ENCODE results near the gene CCDC106.

DNA sequence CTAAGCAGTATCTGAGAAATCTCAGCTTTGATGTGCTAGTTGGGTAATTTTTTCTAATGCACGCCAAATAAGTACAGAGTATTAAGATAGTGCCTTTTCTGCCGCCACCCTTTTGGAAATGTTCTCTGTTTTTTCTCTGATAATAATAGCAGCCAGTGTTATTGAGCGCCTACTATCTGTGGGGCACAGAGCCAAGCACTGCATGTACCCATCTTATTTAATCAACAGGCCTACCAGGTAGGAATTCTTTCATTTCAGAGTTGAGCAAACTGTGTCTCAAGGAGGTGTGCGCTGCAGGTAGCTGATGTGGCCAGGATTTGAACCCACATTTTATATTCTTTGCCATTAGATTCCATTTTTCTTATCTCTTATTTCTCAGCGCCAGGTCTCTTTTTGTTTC lies 28.4 kb downstream of the CCDC106 start:
- TF ChIP-seq, protein P1, sequence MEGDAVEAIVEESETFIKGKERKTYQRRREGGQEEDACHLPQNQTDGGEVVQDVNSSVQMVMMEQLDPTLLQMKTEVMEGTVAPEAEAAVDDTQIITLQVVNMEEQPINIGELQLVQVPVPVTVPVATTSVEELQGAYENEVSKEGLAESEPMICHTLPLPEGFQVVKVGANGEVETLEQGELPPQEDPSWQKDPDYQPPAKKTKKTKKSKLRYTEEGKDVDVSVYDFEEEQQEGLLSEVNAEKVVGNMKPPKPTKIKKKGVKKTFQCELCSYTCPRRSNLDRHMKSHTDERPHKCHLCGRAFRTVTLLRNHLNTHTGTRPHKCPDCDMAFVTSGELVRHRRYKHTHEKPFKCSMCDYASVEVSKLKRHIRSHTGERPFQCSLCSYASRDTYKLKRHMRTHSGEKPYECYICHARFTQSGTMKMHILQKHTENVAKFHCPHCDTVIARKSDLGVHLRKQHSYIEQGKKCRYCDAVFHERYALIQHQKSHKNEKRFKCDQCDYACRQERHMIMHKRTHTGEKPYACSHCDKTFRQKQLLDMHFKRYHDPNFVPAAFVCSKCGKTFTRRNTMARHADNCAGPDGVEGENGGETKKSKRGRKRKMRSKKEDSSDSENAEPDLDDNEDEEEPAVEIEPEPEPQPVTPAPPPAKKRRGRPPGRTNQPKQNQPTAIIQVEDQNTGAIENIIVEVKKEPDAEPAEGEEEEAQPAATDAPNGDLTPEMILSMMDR (conservative IDR thresholded peaks at IDR 0.05): no peak; the same call in 1 of the 2 replicates
- no peak for TF ChIP-seq ZFX (IDR thresholded peaks at IDR 0.05)

Measured in C4-2B (cell line).